NCI-H2171 treated with DMSO at 0.1 percent for 48 hours (cell line): ENCODE measurements around the gene HABP4.

Experiments
- DNase-seq: peaks from one replicate; lab custom pipeline; 2025; lab: John Stamatoyannopoulos, UW

HABP4 gene

DNA sequence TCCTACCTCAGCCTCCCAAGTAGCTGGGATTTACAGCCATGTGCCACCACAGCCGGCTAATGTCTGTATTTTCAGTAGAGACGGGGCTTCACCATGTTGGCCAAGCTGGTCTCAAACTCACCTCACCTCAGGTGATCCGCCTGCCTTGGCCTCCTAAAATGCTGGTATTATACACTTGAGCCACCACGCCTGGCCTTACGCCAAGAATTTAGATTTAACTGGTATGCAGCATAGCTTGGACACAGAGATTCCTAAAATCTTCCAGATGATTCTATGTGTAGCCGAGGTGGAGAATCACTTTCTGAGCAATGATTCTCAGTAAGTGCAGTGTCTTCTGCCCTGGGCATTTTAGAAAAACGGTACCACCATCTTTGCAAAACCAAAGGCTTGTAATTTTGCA, 74.1 kb downstream of the HABP4 start:
- DNase-seq: no peak

DNA sequence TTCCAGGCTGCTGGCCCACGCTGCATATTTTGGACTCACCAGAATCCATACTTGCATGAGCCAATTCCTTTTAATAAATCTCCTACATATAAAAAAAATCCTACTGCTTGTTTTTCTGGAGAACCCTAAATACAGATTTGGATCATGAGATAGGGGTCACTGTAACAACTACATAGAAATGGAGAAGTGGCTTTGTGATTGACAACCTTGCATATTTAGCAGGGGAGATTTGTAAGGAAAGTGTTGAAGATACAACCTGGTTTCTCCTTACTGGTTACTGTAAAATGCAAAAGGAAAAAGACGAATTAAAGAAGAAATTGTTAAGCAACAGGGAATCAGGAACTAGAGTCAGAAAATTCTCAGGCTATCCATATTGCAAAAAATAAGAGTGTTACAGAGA, 74.8 kb downstream of the HABP4 start:
- DNase-seq: no peak

DNA sequence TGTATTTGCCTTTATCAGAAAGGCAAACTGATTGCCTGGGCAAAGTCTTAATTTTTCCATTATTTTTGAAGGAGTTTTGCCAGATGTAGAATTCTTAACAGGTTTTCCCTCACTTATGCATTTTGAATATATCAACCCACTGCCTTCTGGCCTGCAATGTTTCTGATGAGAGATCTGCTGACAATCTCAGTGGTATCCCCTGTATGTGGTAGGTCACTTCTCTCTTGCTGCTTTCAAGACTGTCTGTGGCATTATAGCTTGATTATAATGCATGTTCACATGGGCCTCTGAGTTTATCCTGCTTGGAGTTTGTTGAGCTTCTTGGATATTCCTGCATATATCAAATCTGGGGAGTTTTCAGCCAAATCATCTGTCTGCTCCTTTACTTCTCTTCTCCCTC, 82.2 kb downstream of the HABP4 start:
- no peak for DNase-seq

DNA sequence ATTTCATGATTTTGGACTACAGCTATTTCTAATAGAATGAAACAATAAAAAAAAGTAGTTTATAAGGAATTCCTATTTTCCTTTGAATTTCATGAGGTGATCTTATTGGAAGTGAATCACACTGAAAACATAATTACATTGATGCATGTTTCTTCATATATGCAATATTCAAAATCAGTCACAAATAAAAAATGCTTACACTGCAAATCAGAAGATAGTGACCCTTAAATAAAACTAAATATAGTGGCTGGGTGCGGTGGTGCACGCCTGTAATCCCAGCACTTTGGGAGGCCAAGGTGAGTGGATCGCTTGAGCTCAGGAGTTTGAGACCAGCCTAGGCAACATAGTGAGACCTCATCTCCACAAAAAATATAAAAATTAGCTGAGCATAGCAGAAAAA, 90.1 kb downstream of the HABP4 start:
- no peak for DNase-seq
